AG04449 (cell line): ENCODE data around the gene GOLT1B.

Source experiments
- CTCF ChIA-PET: fragments of 350-600 bp; formaldehyde crosslinking; extraction: SDS; loops from one replicate; lab custom pipeline; 2021; ENCODE audit warnings: antibody characterized with exemption; lab: Yijun Ruan, JAX
- POLR2A ChIA-PET: fragments of 400-600, 350-600 bp; formaldehyde crosslinking; extraction: SDS; loops from one replicate; lab custom pipeline; 2020; ENCODE audit warnings: antibody characterized with exemption, inconsistent platforms; lab: Yijun Ruan, JAX
- DNase-seq: peaks from one replicate; pipeline ENCODE4 v3.0.0-alpha.2; 2010; ENCODE audit warnings: low read depth, low spot score
- H3K4me3 ChIP-seq: 2 replicates; pipeline ENCODE4 v1.5.1; 2011; ENCODE audit warnings: low read depth, mild to moderate bottlenecking, control low read depth, low read length
- TF ChIP-seq, protein P1 (sequence below): IDR thresholded peaks from one replicate; pipeline ENCODE4 v1.5.1; 2011; ENCODE audit warnings: mild to moderate bottlenecking, moderate library complexity, low read length, control low read depth, inconsistent platforms; ENCODE audit not compliant: insufficient read depth; ENCODE audit errors: missing control alignments

Gene GOLT1B

DNA sequence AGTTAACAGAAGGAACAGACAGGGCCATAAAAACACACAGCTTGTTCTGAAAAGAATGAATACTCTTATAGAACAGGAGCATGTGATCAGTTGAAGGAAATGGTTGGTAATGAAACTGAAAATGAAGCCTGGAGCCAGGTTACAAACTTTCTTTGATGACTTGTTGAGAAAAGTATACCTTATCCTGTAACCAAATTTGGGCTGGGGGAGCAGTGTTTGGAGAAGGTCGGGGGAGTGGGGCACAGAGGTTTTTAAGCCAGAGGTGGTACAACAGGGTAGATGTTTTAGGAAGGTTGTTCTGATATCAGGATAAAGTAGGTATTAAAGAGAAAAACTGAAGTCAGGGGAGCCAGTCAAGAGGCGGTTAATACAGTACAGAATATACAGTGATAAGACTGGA is 8.2 kb downstream of the GOLT1B start:
- H3K4me3 ChIP-seq = no peak overlapping the region
- CTCF ChIA-PET = no interaction called here
- TF ChIP-seq, protein P1, sequence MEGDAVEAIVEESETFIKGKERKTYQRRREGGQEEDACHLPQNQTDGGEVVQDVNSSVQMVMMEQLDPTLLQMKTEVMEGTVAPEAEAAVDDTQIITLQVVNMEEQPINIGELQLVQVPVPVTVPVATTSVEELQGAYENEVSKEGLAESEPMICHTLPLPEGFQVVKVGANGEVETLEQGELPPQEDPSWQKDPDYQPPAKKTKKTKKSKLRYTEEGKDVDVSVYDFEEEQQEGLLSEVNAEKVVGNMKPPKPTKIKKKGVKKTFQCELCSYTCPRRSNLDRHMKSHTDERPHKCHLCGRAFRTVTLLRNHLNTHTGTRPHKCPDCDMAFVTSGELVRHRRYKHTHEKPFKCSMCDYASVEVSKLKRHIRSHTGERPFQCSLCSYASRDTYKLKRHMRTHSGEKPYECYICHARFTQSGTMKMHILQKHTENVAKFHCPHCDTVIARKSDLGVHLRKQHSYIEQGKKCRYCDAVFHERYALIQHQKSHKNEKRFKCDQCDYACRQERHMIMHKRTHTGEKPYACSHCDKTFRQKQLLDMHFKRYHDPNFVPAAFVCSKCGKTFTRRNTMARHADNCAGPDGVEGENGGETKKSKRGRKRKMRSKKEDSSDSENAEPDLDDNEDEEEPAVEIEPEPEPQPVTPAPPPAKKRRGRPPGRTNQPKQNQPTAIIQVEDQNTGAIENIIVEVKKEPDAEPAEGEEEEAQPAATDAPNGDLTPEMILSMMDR = no peak
- DNase-seq = no peak
- POLR2A ChIA-PET = no interaction called here

DNA sequence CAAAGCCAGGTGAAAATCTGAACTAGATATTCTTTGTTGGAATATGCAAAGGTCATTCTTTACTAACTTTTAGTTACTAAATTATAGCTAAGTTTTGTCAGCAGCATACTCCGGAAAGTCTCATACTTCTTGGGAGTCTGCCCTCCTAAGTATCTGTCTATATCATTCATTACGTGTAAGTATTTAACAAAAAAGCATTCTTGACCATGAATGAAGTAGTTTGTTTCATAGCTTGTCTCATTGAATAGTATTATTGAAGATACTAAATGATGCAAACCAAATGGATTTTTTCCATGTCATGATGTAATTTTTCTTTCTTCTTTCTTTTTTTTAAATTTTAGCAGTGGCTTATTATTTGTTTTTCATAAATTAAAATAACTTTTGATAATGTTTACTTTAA is 14.7 kb downstream of the GOLT1B start:
- no peak for DNase-seq
- H3K4me3 ChIP-seq = no peak overlapping the region
- CTCF ChIA-PET = interaction anchor here (1.8 kb wide), 1 partner anchor 65 kb away, joined by 3 read pairs; no protein-coding TSS in a partner anchor
- TF ChIP-seq, protein P1 = no peak
- POLR2A ChIA-PET = no interaction called here

DNA sequence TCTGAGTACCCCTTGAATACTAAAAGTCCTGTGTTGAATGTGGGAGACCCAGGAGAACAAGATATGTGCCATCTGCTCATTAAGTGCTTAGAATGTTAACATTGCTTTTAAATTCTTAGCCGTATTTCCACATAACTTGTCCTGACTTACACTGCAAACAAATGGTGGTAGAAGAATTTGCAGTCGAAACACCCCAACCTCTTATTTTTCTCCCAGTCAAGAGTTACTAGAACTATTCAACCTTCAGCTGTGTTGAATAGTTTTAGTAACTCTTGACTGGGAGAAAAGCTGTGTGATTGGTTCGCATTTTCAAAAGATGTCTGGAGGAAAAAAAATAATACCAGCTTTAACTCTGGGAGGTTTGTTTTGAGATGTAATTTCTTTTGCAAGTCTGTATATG is 16.9 kb downstream of the GOLT1B start:
- TF ChIP-seq, protein P1 = no peak
- POLR2A ChIA-PET = no interaction called here
- CTCF ChIA-PET = interaction anchor here (1.4 kb wide), 1 partner anchor 13 kb away, joined by 3 read pairs; no protein-coding TSS in a partner anchor
- H3K4me3 ChIP-seq = no peak overlapping the region
- DNase-seq = no peak

DNA sequence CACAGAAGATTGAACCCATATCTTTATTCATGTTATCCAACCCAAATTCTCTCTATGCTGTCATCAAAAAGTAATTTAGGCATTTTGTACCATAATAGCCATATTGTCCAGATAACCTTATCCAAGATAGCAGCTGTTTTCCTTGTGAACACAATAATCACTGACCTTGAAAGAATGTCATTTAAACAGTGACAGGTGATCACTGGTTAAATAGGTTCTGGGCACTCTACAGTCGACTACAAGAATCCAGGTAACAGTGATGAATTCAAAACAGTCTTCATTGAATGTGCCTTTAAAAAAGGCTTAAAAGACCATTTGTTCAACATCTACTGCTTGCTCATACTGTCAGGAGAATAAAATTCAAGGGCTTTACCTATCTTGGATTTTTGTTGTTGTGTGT is 20.0 kb downstream of the GOLT1B start:
- POLR2A ChIA-PET = no interaction called here
- DNase-seq = no peak
- no peak overlapping the region for H3K4me3 ChIP-seq
- CTCF ChIA-PET = no interaction called here
- TF ChIP-seq, protein P1 = no peak

DNA sequence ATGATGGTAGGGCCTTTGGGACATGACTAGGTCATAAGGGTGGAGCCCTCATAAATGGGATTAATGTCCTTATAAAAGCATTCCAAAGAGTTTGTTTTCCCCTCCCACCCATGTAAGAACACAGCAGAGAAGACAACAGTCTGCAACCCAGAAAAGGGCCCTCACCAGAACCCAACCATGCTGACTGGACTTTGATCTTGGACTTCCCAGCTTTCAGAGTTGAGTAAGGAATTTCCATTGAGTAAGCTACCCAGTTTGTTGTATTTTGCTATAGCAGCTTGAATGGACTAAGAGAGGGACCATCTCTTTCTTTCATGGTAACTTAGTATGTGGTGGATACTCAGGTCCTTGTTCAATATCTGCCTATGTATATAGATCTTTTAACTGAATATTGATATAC is 21.6 kb downstream of the GOLT1B start:
- POLR2A ChIA-PET = no interaction called here
- CTCF ChIA-PET = no interaction called here
- H3K4me3 ChIP-seq = no peak overlapping the region
- TF ChIP-seq, protein P1 = no peak
- DNase-seq = no peak

DNA sequence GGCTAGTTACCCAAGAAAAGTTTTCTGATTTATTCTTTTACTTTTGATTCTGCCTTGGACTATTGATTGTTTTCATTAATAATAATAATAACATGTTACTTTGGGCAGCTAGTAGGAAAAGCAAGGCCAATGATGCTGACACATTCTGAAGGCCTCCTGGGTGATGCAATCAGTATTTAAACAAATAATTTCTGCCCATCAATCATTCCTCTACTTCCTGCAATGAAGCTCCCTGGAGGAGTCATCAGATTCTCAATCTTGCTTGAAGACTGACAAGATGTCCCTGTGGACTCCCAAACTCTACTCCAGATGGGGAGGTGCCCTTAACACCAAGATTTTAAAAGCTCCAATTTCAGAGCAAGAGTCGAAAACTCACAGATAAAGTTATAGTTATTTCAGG is 24.5 kb downstream of the GOLT1B start, which contains the start of gene SPX:
SPX (plus strand) TSS at position 244 of the 400 bp plus-strand sequence. CDS start 177 bp downstream, outside the sequence.
- no peak within 1 kb of the TSS for H3K4me3 ChIP-seq
- ChIA-PET CTCF (no interaction called here), POLR2A (no interaction called here)
- DNase-seq = no peak
- TF ChIP-seq, protein P1 = no peak
